Testis (tissue), 3 donors: ENCODE measurements around the gene TCHP. TPM values are rescaled to one million over a fixed set of nuclear protein-coding genes. Genes with fewer than 3 reads are reported as not detected.

ENCODE experiments used
- DNase-seq: peaks from one replicate; pipeline ENCODE4 v3.0.0-alpha.2; 2019
- H3K27ac ChIP-seq, 2 donors: fragments of 200-600 bp; sonication (generic); one replicate each; pipeline ENCODE4 v1.5.1; 2019
- H3K27me3 ChIP-seq: fragments of 200-600 bp; sonication (generic); one replicate; pipeline ENCODE4 v1.5.1; 2019
- H3K36me3 ChIP-seq: fragments of 200-600 bp; sonication (generic); one replicate; pipeline ENCODE4 v1.5.1; 2017; ENCODE audit warnings: low read depth; ENCODE audit errors: missing control alignments
- H3K4me1 ChIP-seq: fragments of 200-600 bp; sonication (generic); one replicate; pipeline ENCODE4 v1.5.1; 2019
- H3K4me3 ChIP-seq, 2 donors: fragments of 200-600 bp; sonication (generic); one replicate each; pipeline ENCODE4 v1.5.1; 2017 to 2019
- H3K9me3 ChIP-seq: fragments of 200-600 bp; sonication (generic); one replicate; pipeline ENCODE4 v1.5.1; 2017
- POLR2A ChIP-seq: fragments of 450-650 bp; IDR thresholded peaks from one replicate; pipeline ENCODE4 v1.6.1; 2017; ENCODE audit warnings: antibody characterized with exemption, mild to moderate bottlenecking, moderate library complexity
- WGBS, 2 donors: methylation state at CpG; one replicate each; pipeline ENCODE4 v1.1.5; 2018; 5-methylcytosine and 5-hydroxymethylcytosine counted together
- intact Hi-C: fragments of 100-400 bp; cut with DNase I; formaldehyde crosslinking; loops from one replicate; pipeline ENCODE4 v1.15.1; 2023; ENCODE audit warnings: low total_unique reads
- polyA plus RNA-seq: library from polyadenylated mRNA; stranded (reverse); fragments of 350-450 nt; fragmentation: Illumina TruSeq; extraction: RNeasy Lipid Tissue Mini Kit (QIAGEN cat#74804); gene quantifications from one replicate; pipeline ENCODE4 v1.2.3, GENCODE V29; 2014; ENCODE audit warnings: low read depth, low replicate concordance; ENCODE audit not compliant: insufficient read depth
- total RNA-seq, 2 donors: library from RNA; depleted of rRNA; stranded (reverse); fragments of >200 nt; gene quantifications; one replicate each; pipeline ENCODE4 v1.2.3, GENCODE V29; 2016
- TF ChIP-seq, protein P1 (sequence below), 3 experiments: fragments of 450-650 bp in 2 of 3; fragments of 200-600 bp in 1 of 3; sonication (generic) in 1 of 3; IDR thresholded peaks; one replicate each; pipeline ENCODE4 v1.5.1; 2016 to 2019; ENCODE audit warnings: antibody characterized with exemption in 3 of 3, mild to moderate bottlenecking in 2 of 3, moderate library complexity in 1 of 3

Gene TCHP
- total and polyA plus RNA-seq, 3 donors from 2014 or later, result 23.2 to 59.4 (median 38.0) TPM

GRCh38 chr12:109959411-109960093 is 59.5 kb downstream of the TCHP start:
- intact Hi-C loops, result no loop called here
- no peak for DNase-seq
- Histone ChIP-seq H3K27me3 (no peaks in the 10 kb centered on the region), H3K27ac (no peak overlapping the region), H3K36me3 (no peaks in the 10 kb centered on the region), H3K9me3 (no peaks in the 10 kb centered on the region), H3K4me3 (no peak overlapping the region), H3K4me1 (no peaks in the 10 kb centered on the region)
- 94% methylated on average over 8 of the region's 8 CpGs for WGBS, 2 donors
- TF ChIP-seq, protein P1, sequence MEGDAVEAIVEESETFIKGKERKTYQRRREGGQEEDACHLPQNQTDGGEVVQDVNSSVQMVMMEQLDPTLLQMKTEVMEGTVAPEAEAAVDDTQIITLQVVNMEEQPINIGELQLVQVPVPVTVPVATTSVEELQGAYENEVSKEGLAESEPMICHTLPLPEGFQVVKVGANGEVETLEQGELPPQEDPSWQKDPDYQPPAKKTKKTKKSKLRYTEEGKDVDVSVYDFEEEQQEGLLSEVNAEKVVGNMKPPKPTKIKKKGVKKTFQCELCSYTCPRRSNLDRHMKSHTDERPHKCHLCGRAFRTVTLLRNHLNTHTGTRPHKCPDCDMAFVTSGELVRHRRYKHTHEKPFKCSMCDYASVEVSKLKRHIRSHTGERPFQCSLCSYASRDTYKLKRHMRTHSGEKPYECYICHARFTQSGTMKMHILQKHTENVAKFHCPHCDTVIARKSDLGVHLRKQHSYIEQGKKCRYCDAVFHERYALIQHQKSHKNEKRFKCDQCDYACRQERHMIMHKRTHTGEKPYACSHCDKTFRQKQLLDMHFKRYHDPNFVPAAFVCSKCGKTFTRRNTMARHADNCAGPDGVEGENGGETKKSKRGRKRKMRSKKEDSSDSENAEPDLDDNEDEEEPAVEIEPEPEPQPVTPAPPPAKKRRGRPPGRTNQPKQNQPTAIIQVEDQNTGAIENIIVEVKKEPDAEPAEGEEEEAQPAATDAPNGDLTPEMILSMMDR (IDR thresholded peaks at IDR 0.05), result no peak
- TF ChIP-seq POLR2A, result no peak

DNA sequence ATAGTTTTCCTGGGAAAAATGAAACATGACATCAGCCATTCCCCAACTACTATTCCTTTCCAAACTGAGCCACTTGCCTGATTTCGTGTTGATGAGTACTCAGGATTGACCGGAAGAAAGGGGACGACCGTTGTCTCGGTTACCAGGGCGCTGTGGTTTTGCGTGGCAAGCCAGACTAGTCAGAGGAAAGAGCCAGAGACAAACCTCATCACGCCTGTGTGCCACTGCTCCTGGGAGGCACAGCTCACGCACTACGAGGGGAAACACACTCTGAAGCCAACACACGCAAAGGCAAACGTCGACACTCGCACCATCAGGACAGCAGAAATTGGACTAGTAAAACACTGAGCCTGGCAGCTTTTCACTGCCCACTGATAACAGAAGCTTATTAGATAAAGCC is 61.1 kb downstream of the TCHP start:
- DNase-seq, result no peak
- H3K9me3 ChIP-seq, result no peaks in the 10 kb centered on the region
- H3K4me1 ChIP-seq, result no peaks in the 10 kb centered on the region
- 91 to 94% methylated on average over 14 of the region's 14 CpGs for WGBS, 2 donors
- no peaks in the 10 kb centered on the region for H3K27me3 ChIP-seq
- no peaks in the 10 kb centered on the region for H3K36me3 ChIP-seq
- H3K27ac ChIP-seq, result no peak overlapping the region
- no peak overlapping the region for H3K4me3 ChIP-seq
- TF ChIP-seq, protein P1 (IDR thresholded peaks at IDR 0.05), result no peak
- no peak for TF ChIP-seq POLR2A
- intact Hi-C loops, result no loop called here

DNA sequence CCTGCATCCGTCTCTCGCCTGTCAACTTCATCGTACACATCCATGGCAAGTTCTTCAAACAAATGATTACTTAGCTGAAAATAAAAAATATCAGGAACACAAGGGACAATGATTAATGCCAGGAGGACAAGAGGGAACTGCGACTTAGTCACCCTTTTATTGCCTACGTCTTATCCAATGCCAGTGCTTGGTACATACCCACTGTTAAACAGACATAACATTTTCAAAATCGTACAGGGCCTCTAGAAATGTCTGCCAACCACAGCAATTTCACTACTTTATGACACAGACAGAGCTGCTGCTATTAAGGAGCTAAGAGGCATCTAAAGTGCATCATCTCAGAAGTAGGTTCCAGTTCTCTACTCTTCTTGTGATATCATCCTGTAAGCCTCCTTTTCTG is 61.5 kb downstream of the TCHP start:
- Histone ChIP-seq H3K27ac (no peak overlapping the region), H3K27me3 (no peaks in the 10 kb centered on the region), H3K9me3 (no peaks in the 10 kb centered on the region), H3K4me1 (no peaks in the 10 kb centered on the region), H3K36me3 (no peaks in the 10 kb centered on the region), H3K4me3 (no peak overlapping the region)
- TF ChIP-seq, protein P1 (IDR thresholded peaks at IDR 0.05), result no peak
- TF ChIP-seq POLR2A, result no peak
- 89 to 93% methylated on average over 6 of the region's 6 CpGs for WGBS, 2 donors
- no peak for DNase-seq
- intact Hi-C loops, result no loop called here

GRCh38 chr12:109962398-109962797 is 62.3 kb downstream of the TCHP start:
- no peaks in the 10 kb centered on the region for H3K36me3 ChIP-seq
- no peak overlapping the region for H3K27ac ChIP-seq
- 69 to 81% methylated on average over 3 of the region's 3 CpGs for WGBS, 2 donors
- no peaks in the 10 kb centered on the region for H3K4me1 ChIP-seq
- TF ChIP-seq POLR2A, result no peak
- TF ChIP-seq, protein P1 (IDR thresholded peaks at IDR 0.05), result no peak
- H3K9me3 ChIP-seq, result no peaks in the 10 kb centered on the region
- no peak overlapping the region for H3K4me3 ChIP-seq
- no peak for DNase-seq
- no peaks in the 10 kb centered on the region for H3K27me3 ChIP-seq
- intact Hi-C loops, result no loop called here

- DNase-seq, result no peak
- WGBS, 2 donors, result 82 to 96% methylated on average over 1 of the region's 1 CpG
- H3K36me3 ChIP-seq, result no peaks in the 10 kb centered on the region
- no peaks in the 10 kb centered on the region for H3K9me3 ChIP-seq
- H3K27me3 ChIP-seq, result no peaks in the 10 kb centered on the region
- no peaks in the 10 kb centered on the region for H3K4me1 ChIP-seq
- intact Hi-C loops, result no loop called here
- H3K4me3 ChIP-seq, result no peak overlapping the region
- no peak overlapping the region for H3K27ac ChIP-seq
- TF ChIP-seq, protein P1 (IDR thresholded peaks at IDR 0.05), result no peak
- TF ChIP-seq POLR2A, result no peak
Observed at GRCh38 chr12:109963330-109963729, 63.3 kb downstream of the TCHP start.
